H1 (cell line): ENCODE results near the gene SBNO2. TPM values are rescaled to one million over a fixed set of nuclear protein-coding genes. Genes with fewer than 3 reads are reported as not detected.

Experiments used
- CTCF ChIA-PET: fragments of 300-600 bp; sonication (Branson Sonifier 250); formaldehyde crosslinking; loops from one replicate; lab custom pipeline; 2021; ENCODE audit not compliant: partially characterized antibody; lab: Charles Lee
- POLR2A ChIA-PET: fragments of 300-600 bp; sonication (Branson Sonifier 250); formaldehyde crosslinking; loops from one replicate; lab custom pipeline; 2021; ENCODE audit warnings: inconsistent platforms; ENCODE audit not compliant: partially characterized antibody; lab: Charles Lee
- DNase-seq, 2 experiments: peaks; one replicate each; pipeline versions ENCODE4 v3.0.0 to v3.0.0-alpha.2; 2010 to 2022; ENCODE audit warnings: low spot score in 2 of 2, low read depth in 1 of 2, mixed read lengths in 1 of 2
- FAIRE-seq: peaks from 2 replicates; lab custom pipeline; 2011; peaks lifted over from hg19 to GRCh38; lab: Jason Lieb, UNC
- H2AFZ ChIP-seq: 2 replicates; pipeline ENCODE4 v1.8.1; 2012; ENCODE audit warnings: low read length, inconsistent platforms
- H2AK5ac ChIP-seq: 2 replicates; pipeline ENCODE4 v1.6.1; 2013; ENCODE audit warnings: low read depth, low read length
- H2BK120ac ChIP-seq: replicated peaks from 2 replicates; pipeline ENCODE3; 2013; ENCODE audit warnings: low read depth, low read length, inconsistent platforms
- H2BK12ac ChIP-seq: 2 replicates; pipeline ENCODE4 v1.6.1; 2013; ENCODE audit warnings: low read depth, low read length
- H2BK15ac ChIP-seq: 2 replicates; pipeline ENCODE4 v1.6.1; 2013; ENCODE audit warnings: low read length
- H2BK20ac ChIP-seq: 2 replicates; pipeline ENCODE4 v1.6.1; 2013; ENCODE audit warnings: low read length
- H2BK5ac ChIP-seq: 2 replicates; pipeline ENCODE4 v1.6.1; 2013; ENCODE audit warnings: low read depth, low read length
- H3K14ac ChIP-seq: 2 replicates; pipeline ENCODE4 v1.6.1; 2013; ENCODE audit warnings: inconsistent platforms; ENCODE audit not compliant: insufficient read length
- H3K18ac ChIP-seq: 2 replicates; pipeline ENCODE4 v1.6.1; 2013; ENCODE audit warnings: low read length; ENCODE audit errors: extremely low read depth
- H3K23ac ChIP-seq: 2 replicates; pipeline ENCODE4 v1.6.1; 2013; ENCODE audit warnings: inconsistent platforms; ENCODE audit not compliant: insufficient read length
- H3K23me2 ChIP-seq: 2 replicates; pipeline ENCODE4 v1.6.1; 2013; ENCODE audit warnings: low read depth, low read length
- H3K27ac ChIP-seq: 2 replicates; pipeline ENCODE4 v1.6.1; 2011; ENCODE audit warnings: low read depth, low read length, inconsistent platforms
- H3K27me3 ChIP-seq, 4 experiments: replicated peaks in 1 of 4; 1 replicate in 1 of 4; 2 replicates in 3 of 4; pipeline versions ENCODE4 v1.6.1 to v1.8.1; 2011 to 2013; ENCODE audit warnings: low read length in 3 of 4, mild to moderate bottlenecking in 3 of 4, inconsistent platforms in 2 of 4, mixed read lengths in 2 of 4, moderate library complexity in 1 of 4; ENCODE audit not compliant: control insufficient read depth in 3 of 4, insufficient read depth in 3 of 4; ENCODE audit errors: extremely low read depth in 1 of 4
- H3K36me3 ChIP-seq, 4 experiments: 2 replicates each; pipeline versions ENCODE4 v1.6.1 to v1.8.1; 2011 to 2013; ENCODE audit warnings: mild to moderate bottlenecking in 4 of 4, low read length in 3 of 4, moderate library complexity in 2 of 4, control low read depth in 1 of 4, inconsistent platforms in 1 of 4; ENCODE audit not compliant: insufficient read depth in 4 of 4, control insufficient read depth in 2 of 4
- H3K4ac ChIP-seq: replicated peaks from 2 replicates; pipeline ENCODE3; 2013; ENCODE audit warnings: low read length, low read depth, mixed read lengths, inconsistent platforms; ENCODE audit not compliant: insufficient read length
- H3K4me1 ChIP-seq, 4 experiments: replicated peaks in 1 of 4; 1 replicate in 1 of 4; 2 replicates in 3 of 4; pipeline versions ENCODE4 v1.6.1 to v1.8.1; 2011 to 2013; ENCODE audit warnings: low read length in 3 of 4, inconsistent platforms in 2 of 4, mixed read lengths in 1 of 4; ENCODE audit not compliant: insufficient read depth in 4 of 4, control insufficient read depth in 3 of 4
- H3K4me2 ChIP-seq, 2 experiments: 2 replicates each; pipeline versions ENCODE4 v1.6.1 to v1.8.1; 2011 to 2013; ENCODE audit warnings: low read depth in 2 of 2, low read length in 2 of 2, control low read depth in 1 of 2, inconsistent platforms in 1 of 2, mild to moderate bottlenecking in 1 of 2; ENCODE audit not compliant: insufficient read depth in 1 of 2
- H3K4me3 ChIP-seq, 4 experiments: fragments of 200-600, 300-600 bp in 1 of 4; sonication (generic), shearing (Covaris generic), sonication (Bioruptor Twin) in 1 of 4; 2 replicates each; pipeline versions ENCODE4 v1.5.1 to v1.8.1; 2011 to 2016; ENCODE audit warnings: low read length in 4 of 4, low read depth in 3 of 4, control low read depth in 2 of 4, inconsistent platforms in 2 of 4, mild to moderate bottlenecking in 2 of 4, mixed read lengths in 1 of 4, moderate library complexity in 1 of 4; ENCODE audit not compliant: insufficient read depth in 2 of 4; ENCODE audit errors: extremely low read depth in 1 of 4
- H3K56ac ChIP-seq: replicated peaks from 2 replicates; pipeline ENCODE3; 2013; ENCODE audit warnings: low read depth, mild to moderate bottlenecking, mixed read lengths, low read length, inconsistent platforms; ENCODE audit not compliant: insufficient read length
- H3K79me1 ChIP-seq: 2 replicates; pipeline ENCODE4 v1.6.1; 2013; ENCODE audit warnings: low read depth, low read length, control low read depth
- H3K79me2 ChIP-seq, 2 experiments: 2 replicates each; pipeline versions ENCODE4 v1.6.1 to v1.8.1; 2012 to 2013; ENCODE audit warnings: low read length in 2 of 2, mild to moderate bottlenecking in 2 of 2, inconsistent platforms in 1 of 2; ENCODE audit not compliant: insufficient read depth in 2 of 2, control insufficient read depth in 1 of 2
- H3K9ac ChIP-seq, 4 experiments: replicated peaks in 1 of 4; 1 replicate in 1 of 4; 2 replicates in 3 of 4; pipeline versions ENCODE4 v1.6.1 to v1.8.1; 2011 to 2013; ENCODE audit warnings: low read depth in 3 of 4, low read length in 3 of 4, control low read depth in 2 of 4, mild to moderate bottlenecking in 2 of 4, moderate library complexity in 2 of 4, inconsistent platforms in 1 of 4; ENCODE audit errors: extremely low read depth in 1 of 4
- H3K9me3 ChIP-seq, 2 experiments: 2 replicates each; pipeline versions ENCODE4 v1.6.1 to v1.8.1; 2012 to 2013; ENCODE audit warnings: mild to moderate bottlenecking in 2 of 2, moderate library complexity in 2 of 2, control low read depth in 1 of 2, inconsistent platforms in 1 of 2, low read depth in 1 of 2, low read length in 1 of 2, mixed read lengths in 1 of 2; ENCODE audit not compliant: insufficient read depth in 2 of 2
- H4K20me1 ChIP-seq, 2 experiments: replicated peaks in 1 of 2; 2 replicates each; pipeline versions ENCODE3 to v1.8.1; 2011 to 2013; ENCODE audit warnings: inconsistent platforms in 2 of 2, low read length in 2 of 2, mild to moderate bottlenecking in 1 of 2; ENCODE audit not compliant: insufficient read depth in 2 of 2, control insufficient read depth in 1 of 2
- H4K5ac ChIP-seq: 2 replicates; pipeline ENCODE4 v1.6.1; 2013; ENCODE audit warnings: low read length, low read depth, mixed read lengths, inconsistent platforms; ENCODE audit not compliant: insufficient read length
- H4K8ac ChIP-seq: 2 replicates; pipeline ENCODE4 v1.8.0; 2013; ENCODE audit warnings: mild to moderate bottlenecking, moderate library complexity, low read length, inconsistent platforms; ENCODE audit not compliant: insufficient read depth; ENCODE audit errors: extremely low read depth
- H4K91ac ChIP-seq: replicated peaks from 2 replicates; pipeline ENCODE3; 2013; ENCODE audit warnings: low read length, mixed read lengths, inconsistent platforms; ENCODE audit not compliant: insufficient read length
- BCL11A ChIP-seq, 2 experiments: IDR thresholded peaks; one replicate each; pipeline ENCODE4 v1.6.1; 2011; ENCODE audit warnings: low read depth in 2 of 2, low read length in 2 of 2, mild to moderate bottlenecking in 2 of 2
- CBX5 ChIP-seq: fragments of 300-800, 300-1000 bp; sonication (generic); IDR thresholded peaks from 2 replicates; pipeline ENCODE4 v1.7.1; 2016; ENCODE audit warnings: antibody characterized with exemption, low read length, low read depth
- CHD1 ChIP-seq: IDR thresholded peaks from 2 replicates; pipeline ENCODE4 v1.6.1; 2012; ENCODE audit warnings: low read depth, low read length, improper control_type of control experiment
- CTBP2 ChIP-seq: IDR thresholded peaks from 2 replicates; pipeline ENCODE4 v1.7.0; 2011; ENCODE audit warnings: borderline replicate concordance, mild to moderate bottlenecking, moderate library complexity, mixed read lengths, low read length; ENCODE audit not compliant: insufficient read depth, insufficient read length
- EGR1 ChIP-seq: IDR thresholded peaks from 2 replicates; pipeline ENCODE4 v1.6.1; 2011; ENCODE audit warnings: low read depth, low read length, borderline replicate concordance
- HDAC2 ChIP-seq, 2 experiments: fragments of 300-600 bp in 1 of 2; sonication (generic) in 1 of 2; IDR thresholded peaks; 2 replicates each; pipeline ENCODE4 v1.6.1; 2011 to 2012; ENCODE audit warnings: low read depth in 2 of 2, low read length in 2 of 2, mild to moderate bottlenecking in 2 of 2, moderate library complexity in 2 of 2, borderline replicate concordance in 1 of 2, inconsistent platforms in 1 of 2
- HDAC6 ChIP-seq: IDR thresholded peaks from one replicate; pipeline ENCODE4 v1.7.1; 2012; ENCODE audit warnings: low read depth, mild to moderate bottlenecking, inconsistent platforms, low read length, moderate library complexity
- SUZ12 ChIP-seq: fragments of 200-600 bp; sonication (generic); IDR thresholded peaks from 2 replicates; pipeline ENCODE4 v1.6.1; 2012; ENCODE audit warnings: mild to moderate bottlenecking, inconsistent platforms, low read length, moderate library complexity, mixed read lengths
- TAF7 ChIP-seq: optimal IDR thresholded peaks from 2 replicates; pipeline ENCODE3; 2011; ENCODE audit warnings: low read depth, mild to moderate bottlenecking, inconsistent platforms, low read length, moderate library complexity, borderline replicate concordance
- WGBS, 2 experiments: shearing (Covaris generic) in 1 of 2; methylation state at CpG; one replicate each; pipeline versions ENCODE4 v1.1.6 to v1.1.7; 2013 to 2015; ENCODE audit warnings: low lambda C conversion rate in 2 of 2, mixed read lengths in 2 of 2, inconsistent platforms in 1 of 2, low coverage in 1 of 2, missing lambda C conversion rate in 1 of 2; ENCODE audit not compliant: insufficient replicate concordance in 2 of 2, insufficient coverage in 1 of 2, insufficient read length in 1 of 2; ENCODE audit errors: extremely low coverage in 1 of 2, missing lambda C conversion rate in 1 of 2; 5-methylcytosine and 5-hydroxymethylcytosine counted together
- polyA plus RNA-seq, 7 experiments: library from polyadenylated mRNA; depleted of rRNA in 3 of 7; stranded (reverse) in 5 of 7; unstranded in 2 of 7; fragments of >200 nt in 5 of 7; fragments of 200-250 nt in 2 of 7; gene quantifications; 1 replicate in 5 of 7; 2 replicates in 1 of 7; 4 replicates in 1 of 7; pipeline versions ENCODE4 v1.2.1 to v1.2.3, GENCODE V29; 2011 to 2013; ENCODE audit warnings: missing spikeins in 2 of 7, mixed read lengths in 2 of 7
- total RNA-seq: library from RNA; stranded (reverse); fragmentation: NEBNext Ultra II Directional; extraction: Animal tissue kit (Norgen Biotek cat#: 25700); gene quantifications from 2 replicates; pipeline ENCODE4 v1.2.1, GENCODE V29; 2021
- TF ChIP-seq, protein P1 (sequence below): IDR thresholded peaks from 2 replicates; pipeline ENCODE4 v1.6.1; 2011; ENCODE audit warnings: low read depth, mild to moderate bottlenecking, low read length; ENCODE audit not compliant: insufficient read depth

Gene SBNO2
- total and polyA plus RNA-seq, 2 of the 8 experiments (the other 6 are each of a cell fraction or from before 2014, with no cell fraction given) = 12.2 to 31.4 TPM

DNA sequence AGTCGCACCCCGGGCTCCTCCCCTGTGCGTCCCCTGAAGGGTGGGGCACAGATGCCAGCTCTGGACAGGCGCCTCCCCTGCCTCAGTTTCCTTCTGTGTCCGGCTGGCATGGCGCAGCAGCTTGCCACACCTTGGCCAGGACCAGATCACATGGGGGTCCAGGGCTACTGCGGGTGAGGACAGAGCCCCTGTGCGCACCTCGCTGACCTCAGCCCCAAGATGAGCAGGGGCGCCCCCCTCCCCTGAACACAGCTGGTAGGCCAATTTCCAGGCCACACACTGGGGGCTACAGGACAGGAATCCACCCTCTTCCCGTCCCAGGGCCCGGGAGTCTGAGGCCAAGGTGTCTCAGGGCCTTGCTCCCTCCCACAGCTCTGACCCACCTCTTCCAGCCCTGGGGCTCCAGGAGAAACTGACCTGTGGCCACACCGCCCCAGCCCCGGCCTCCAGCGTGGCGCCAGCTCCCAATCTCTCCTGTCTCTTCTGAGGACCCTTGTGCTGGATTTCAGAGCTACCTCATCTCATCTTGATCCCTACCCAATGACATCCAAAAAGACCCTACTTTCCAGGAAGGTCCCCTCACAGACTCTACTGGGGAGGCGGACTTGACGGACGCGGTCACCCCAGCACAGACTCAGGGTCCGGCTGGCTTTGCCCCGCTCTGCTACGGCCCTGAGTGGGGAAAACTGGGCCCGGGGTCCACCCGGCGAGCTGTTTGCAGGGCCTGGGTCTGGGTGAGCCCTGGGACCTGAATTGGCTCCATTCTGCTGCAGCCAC is 28.2 kb downstream of the SBNO2 start:
- peaks cover 0 to 11% (median 1%) of the 10 kb centered on the region in 4 experiments; a peak in 2 of 8 replicates for H3K36me3 ChIP-seq
- peak overlapping the region; percentile 65 for H2AK5ac ChIP-seq
- peak overlapping the region in 2 of 4 experiments; percentile 20 to 34; a peak in 2 of 7 replicates for H3K9ac ChIP-seq
- peak overlapping the region; percentile 66 for H2BK5ac ChIP-seq
- peaks cover 3% of the 10 kb centered on the region; the same call in 1 of the 2 replicates for H3K23me2 ChIP-seq
- peaks cover 0 to 15% (median 7%) of the 10 kb centered on the region in 4 experiments; a peak in 5 of 7 replicates for H3K4me1 ChIP-seq
- no peaks in the 10 kb centered on the region for H3K79me2 ChIP-seq
- no peak overlapping the region for H3K14ac ChIP-seq
- WGBS, 2 experiments = 97% methylated on average over 20 of the region's 26 CpGs; no CpG with 5 or more reads in 1 of the 2 experiments
- no peaks in the 10 kb centered on the region for H3K9me3 ChIP-seq
- peak overlapping the region; percentile 75; the same call in 1 of the 2 replicates for H2BK12ac ChIP-seq
- no peak overlapping the region for H3K56ac ChIP-seq
- H2AFZ ChIP-seq = no peak overlapping the region
- peak overlapping the region; percentile 93; the same call in 1 of the 2 replicates for H4K8ac ChIP-seq
- H4K91ac ChIP-seq = peak overlapping the region; percentile 80
- H3K4me2 ChIP-seq = no peak overlapping the region
- no peak overlapping the region for H3K4me3 ChIP-seq
- 0 out of 2 replicates have a peak, but pooled peaks cover 2% of the 10 kb centered on the region for H3K79me1 ChIP-seq
- H3K23ac ChIP-seq = no peak overlapping the region
- no peak overlapping the region for H2BK15ac ChIP-seq
- H4K5ac ChIP-seq = no peak overlapping the region
- no peak overlapping the region for H2BK120ac ChIP-seq
- POLR2A ChIA-PET = interaction anchor here (0.8 to 1.3 kb wide), 6 partner anchors 9 to 123 kb away, joined by 3 to 7 read pairs (median 4); partner anchors contain the start of gene CIRBP
- no peak overlapping the region; the same call in 1 of the 2 replicates for H3K18ac ChIP-seq
- no peak for FAIRE-seq
- DNase-seq = no peak
- H2BK20ac ChIP-seq = no peak overlapping the region
- no peak overlapping the region for H3K4ac ChIP-seq
- peaks cover 0 to 3% of the 10 kb centered on the region in 2 experiments for H4K20me1 ChIP-seq
- no peaks in the 10 kb centered on the region for H3K27me3 ChIP-seq
- peak overlapping the region; percentile 56; the same call in 1 of the 2 replicates for H3K27ac ChIP-seq
- CTCF ChIA-PET = interaction anchor here (0.6 to 2.5 kb wide), 10 partner anchors 12 to 58 kb away, joined by 3 to 9 read pairs (median 4); no protein-coding TSS in a partner anchor
- TF ChIP-seq CTBP2 = no peak
- TF ChIP-seq EGR1 = no peak
- TF ChIP-seq, protein P1, sequence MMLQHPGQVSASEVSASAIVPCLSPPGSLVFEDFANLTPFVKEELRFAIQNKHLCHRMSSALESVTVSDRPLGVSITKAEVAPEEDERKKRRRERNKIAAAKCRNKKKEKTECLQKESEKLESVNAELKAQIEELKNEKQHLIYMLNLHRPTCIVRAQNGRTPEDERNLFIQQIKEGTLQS = no peak
- TF ChIP-seq BCL11A (IDR thresholded peaks at IDR 0.05; ENCODE audit: low read depth in 2 of 2, low read length in 2 of 2) = no peak
- TF ChIP-seq CBX5 = no peak
- no peak for TF ChIP-seq TAF7
- no peak for TF ChIP-seq CHD1
- TF ChIP-seq HDAC6 = no peak
- TF ChIP-seq SUZ12 = no peak
- TF ChIP-seq HDAC2 (IDR thresholded peaks at IDR 0.05; ENCODE audit: borderline replicate concordance in 1 of 2, low read depth in 2 of 2, low read length in 2 of 2) = no peak
